NCI-H2171 treated with DMSO at 0.1 percent for 48 hours (cell line): ENCODE measurements around the gene NOL11.
"Not testable (repeated sequence)": the region's sequence is repeated elsewhere in the genome, so short reads cannot be mapped to it uniquely, and the experiment has no call there.

Source experiments
- DNase-seq: peaks from one replicate; lab custom pipeline; 2025; lab: John Stamatoyannopoulos, UW

The NOL11 gene

GRCh38 chr17:67754001-67754400, 36.3 kb downstream of the NOL11 start:
- no peak for DNase-seq

GRCh38 chr17:67754686-67755085, 37.0 kb downstream of the NOL11 start:
- DNase-seq = not testable (repeated sequence)

- not testable (repeated sequence) for DNase-seq
Observed at GRCh38 chr17:67756766-67757165, 39.0 kb downstream of the NOL11 start.

- DNase-seq = no peak
Observed at GRCh38 chr17:67759355-67760171, 41.8 kb downstream of the NOL11 start.

- DNase-seq = no peak
Observed at GRCh38 chr17:67765623-67766022, 47.9 kb downstream of the NOL11 start.

GRCh38 chr17:67769231-67769630, 51.5 kb downstream of the NOL11 start:
- no peak for DNase-seq

- no peak for DNase-seq
Observed at GRCh38 chr17:67770539-67770938, 52.8 kb downstream of the NOL11 start.

- DNase-seq = no peak
Observed at GRCh38 chr17:67772679-67773078, 54.9 kb downstream of the NOL11 start.

GRCh38 chr17:67773246-67773645, 55.5 kb downstream of the NOL11 start:
- DNase-seq = no peak

GRCh38 chr17:67779098-67779672, 61.4 kb downstream of the NOL11 start:
- DNase-seq = no peak

- no peak for DNase-seq
Observed at GRCh38 chr17:67784364-67785121, 66.8 kb downstream of the NOL11 start.

GRCh38 chr17:67785122-67785477, 67.4 kb downstream of the NOL11 start:
- DNase-seq = no peak

GRCh38 chr17:67785504-67785903, 67.8 kb downstream of the NOL11 start:
- DNase-seq = no peak
